Adipose tissue (tissue), 3 donors: ENCODE measurements around the gene IL17C. TPM values are rescaled to one million over a fixed set of nuclear protein-coding genes. Genes with fewer than 3 reads are reported as not detected.

Experiments used
- H3K27ac ChIP-seq: one replicate; pipeline ENCODE4 v1.5.1; 2013; ENCODE audit warnings: low read depth, low read length
- WGBS, 3 donors: extraction: QIAGEN DNeasy Blood & Tissue Kit; methylation state at CpG; one replicate each; pipeline ENCODE4 v1.1.7; 2013; 5-methylcytosine and 5-hydroxymethylcytosine counted together
- polyA plus RNA-seq, 3 donors: library from polyadenylated mRNA; stranded (reverse); fragments of 200-250 nt; gene quantifications; one replicate each; pipeline ENCODE4 v1.2.3, GENCODE V29; 2013
- donor health status: healthy with polysubstance abuse.
- donor health status: Bipolar disorder and iron deficiency.
- donor health status: healthy.

IL17C gene
- polyA plus RNA-seq, 3 donors, result not detected

- H3K27ac ChIP-seq, result no peak overlapping the region
- 48 to 77% (median 76%) methylated on average over 3 of the region's 3 CpGs for WGBS, 3 donors
These were observed 49.3 kb downstream of the IL17C start for GRCh38 chr16:88687676-88688012.

- 19 to 54% (median 34%) methylated on average over 26 to 28 of the region's 28 CpGs for WGBS, 3 donors
- H3K27ac ChIP-seq, result no peak overlapping the region
These were observed 49.8 kb downstream of the IL17C start for GRCh38 chr16:88688013-88688778.

Other genes starting within 250 kb of the IL17C start
- gene ZFPM1, start 185.3 kb upstream of the IL17C start, polyA plus RNA-seq, result 1 to 10 TPM; 1.8 to 5.9 (median 3.6) TPM
- gene ZC3H18, start 68.2 kb upstream of the IL17C start, polyA plus RNA-seq, result 10 to 100 TPM; 11.1 to 27.0 (median 26.0) TPM
- 100 to 1,000 TPM in 1 of 3 donors, 10 to 100 TPM in 2; 70.7 to 195 (median 93.1) TPM for gene CYBA, start 12.5 kb downstream of the IL17C start, polyA plus RNA-seq
- gene MVD, start 24.5 kb downstream of the IL17C start, polyA plus RNA-seq, result 10 to 100 TPM; 22.6 to 34.5 (median 31.2) TPM
- gene SNAI3, start 47.9 kb downstream of the IL17C start, polyA plus RNA-seq, result under 1 TPM; 0.22 to 0.71 (median 0.45) TPM
- 10 to 100 TPM in 2 of 3 donors, 1 to 10 TPM in 1; 9.8 to 25.9 (median 13.8) TPM for gene RNF166, start 67.8 kb downstream of the IL17C start, polyA plus RNA-seq
- gene CTU2, start 67.9 kb downstream of the IL17C start, polyA plus RNA-seq, result 10 to 100 TPM in 2 of 3 donors, 1 to 10 TPM in 1; 9.5 to 19.3 (median 17.3) TPM
- gene PIEZO1, start 146.6 kb downstream of the IL17C start, polyA plus RNA-seq, result 100 to 1,000 TPM in 2 of 3 donors, 10 to 100 TPM in 1; 61.0 to 436 (median 237) TPM
- 1 to 10 TPM in 1 of 3 donors, under 1 TPM in 2; 0.33 to 2.6 (median 0.60) TPM for gene CDT1, start 165.2 kb downstream of the IL17C start, polyA plus RNA-seq
- 100 to 1,000 TPM; 162 to 256 (median 227) TPM for gene APRT, start 173.4 kb downstream of the IL17C start, polyA plus RNA-seq
- 10 to 100 TPM in 2 of 3 donors, 1 to 10 TPM in 1; 6.3 to 23.8 (median 18.9) TPM for gene GALNS, start 218.4 kb downstream of the IL17C start, polyA plus RNA-seq
- 10 to 100 TPM; 25.4 to 56.8 (median 47.6) TPM for gene TRAPPC2L, start 218.6 kb downstream of the IL17C start, polyA plus RNA-seq
- under 1 TPM in 2 of 3 donors, not detected in 1; 0.07 to 0.09 TPM for gene PABPN1L, start 228.1 kb downstream of the IL17C start, polyA plus RNA-seq